BLaER1 (cell line): Measurements from ENCODE around the gene DMRT2.

ENCODE experiments used
- H3K27ac ChIP-seq: shearing (Covaris generic); formaldehyde crosslinking; 2 replicates; pipeline ENCODE4 v1.8.1; 2022
- H3K27me3 ChIP-seq: shearing (Covaris generic); formaldehyde crosslinking; 2 replicates; pipeline ENCODE4 v1.8.1; 2022
- H3K36me3 ChIP-seq: shearing (Covaris generic); formaldehyde crosslinking; 2 replicates; pipeline ENCODE4 v1.8.1; 2022
- H3K4me1 ChIP-seq: shearing (Covaris generic); formaldehyde crosslinking; 2 replicates; pipeline ENCODE4 v1.8.1; 2022
- H3K4me2 ChIP-seq: shearing (Covaris generic); formaldehyde crosslinking; 2 replicates; pipeline ENCODE4 v1.8.1; 2022
- H3K4me3 ChIP-seq: shearing (Covaris generic); formaldehyde crosslinking; 2 replicates; pipeline ENCODE4 v1.8.1; 2022
- H3K9ac ChIP-seq: shearing (Covaris generic); formaldehyde crosslinking; 2 replicates; pipeline ENCODE4 v1.8.1; 2022
- H3K9me3 ChIP-seq: shearing (Covaris generic); formaldehyde crosslinking; 2 replicates; pipeline ENCODE4 v1.8.1; 2022
- H4K20me1 ChIP-seq: shearing (Covaris generic); formaldehyde crosslinking; 2 replicates; pipeline ENCODE4 v1.8.1; 2022
- Cebpa-rat ChIP-seq: shearing (Covaris generic); IDR thresholded peaks from 2 replicates; pipeline ENCODE4 v1.8.1; 2022

DMRT2 gene

DNA sequence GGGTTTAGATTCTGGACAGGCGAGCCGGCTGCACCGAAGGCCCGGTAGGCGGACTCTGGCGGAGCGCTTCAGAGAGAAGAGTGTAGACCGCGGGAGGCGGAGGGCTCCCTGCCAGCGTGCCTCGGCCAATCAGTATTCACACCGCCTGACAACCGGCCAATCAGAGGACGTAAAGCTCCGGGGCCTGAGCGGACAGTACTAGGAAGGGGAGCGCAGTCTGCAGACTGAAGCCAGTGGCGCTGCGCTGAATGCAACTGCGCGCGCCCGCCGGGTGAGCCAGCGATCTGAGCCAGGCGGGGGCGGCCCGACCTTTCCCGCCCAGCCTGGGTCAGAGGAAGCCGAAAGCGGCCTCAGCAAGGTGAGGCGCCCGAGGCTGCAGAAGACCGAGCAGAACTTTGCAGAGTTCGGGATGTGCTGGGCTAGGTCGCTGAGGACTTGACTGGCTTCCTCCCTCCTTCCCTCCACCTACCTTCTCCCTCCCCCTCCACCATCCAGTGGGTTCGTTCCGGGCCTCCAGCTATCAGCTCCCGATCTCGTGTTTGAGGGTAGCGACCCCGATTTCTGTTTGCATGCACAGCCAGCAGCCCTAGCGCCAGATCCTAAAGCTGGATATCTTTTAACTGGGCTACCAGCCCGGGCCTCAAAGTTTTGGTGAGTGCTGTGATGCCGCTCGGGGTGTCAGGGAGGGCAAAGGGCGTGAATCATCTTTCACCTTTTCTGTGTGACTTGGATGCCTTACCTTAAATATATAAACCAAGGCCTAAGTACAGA lies at the start of gene DMRT2:
DMRT2 (plus strand) TSS at position 233 of the 771 bp plus-strand sequence. CDS start 1,257 bp downstream, outside the sequence.
- Histone ChIP-seq H3K9ac (no peak within 1 kb of the TSS), H3K4me1 (peaks cover 5% of the 10 kb centered on the region; the same call in 1 of the 2 replicates), H3K36me3 (no peaks in the 10 kb centered on the region), H3K27me3 (peaks cover 91% of the 10 kb centered on the region), H4K20me1 (no peaks in the 10 kb centered on the region; the same call in 1 of the 2 replicates), H3K4me2 (no peak within 1 kb of the TSS), H3K27ac (no peak within 1 kb of the TSS), H3K9me3 (peaks cover 64% of the 10 kb centered on the region), H3K4me3 (no peak within 1 kb of the TSS)
- TF ChIP-seq Cebpa-rat, result no peak

DNA sequence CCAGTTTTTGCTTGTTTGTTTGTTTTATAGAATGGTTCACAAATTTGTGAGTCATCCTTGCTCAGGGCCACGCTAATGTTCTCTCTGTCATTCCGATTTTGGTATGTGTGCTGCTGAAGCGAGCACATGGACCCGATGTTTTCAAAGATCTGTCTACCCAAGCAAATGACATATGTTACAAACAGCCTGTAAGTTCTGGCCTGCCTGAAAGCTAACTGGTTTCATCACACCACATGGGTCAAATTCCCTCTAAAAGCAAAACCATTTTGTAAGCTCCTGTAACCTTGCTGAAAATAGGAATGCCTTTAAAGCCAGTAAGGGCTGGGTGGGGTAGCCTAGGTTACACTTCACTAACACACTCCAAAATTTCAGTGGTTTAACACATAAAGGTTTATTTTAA lies 48.3 kb upstream of the DMRT2 start:
- Histone ChIP-seq H4K20me1 (no peaks in the 10 kb centered on the region), H3K4me2 (no peak overlapping the region), H3K27me3 (no peaks in the 10 kb centered on the region), H3K9ac (no peak overlapping the region), H3K4me3 (no peak overlapping the region), H3K27ac (no peak overlapping the region), H3K4me1 (no peaks in the 10 kb centered on the region), H3K36me3 (no peaks in the 10 kb centered on the region), H3K9me3 (peaks cover 11% of the 10 kb centered on the region)
- no peak for TF ChIP-seq Cebpa-rat

DNA sequence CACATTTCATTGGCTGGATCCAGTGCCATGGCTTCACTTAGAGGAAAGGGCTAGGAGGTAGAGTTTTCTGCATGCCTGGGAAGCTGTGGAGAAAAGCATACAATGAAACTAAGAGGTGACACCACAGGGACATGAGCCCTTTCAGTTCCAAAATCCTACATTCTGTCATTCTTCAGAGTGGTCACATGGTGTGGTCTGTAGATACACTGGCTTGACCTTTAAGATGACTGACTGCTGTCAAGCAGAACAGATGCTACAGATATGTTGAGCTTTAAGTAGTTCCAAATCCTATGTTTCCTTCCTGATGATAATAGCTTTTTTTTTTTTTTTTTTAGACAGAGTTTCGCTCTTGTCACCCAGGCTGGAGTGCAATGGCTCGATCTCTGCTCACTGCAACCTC lies 47.5 kb upstream of the DMRT2 start:
- no peaks in the 10 kb centered on the region for H4K20me1 ChIP-seq
- H3K36me3 ChIP-seq, result no peaks in the 10 kb centered on the region
- no peak overlapping the region for H3K9ac ChIP-seq
- TF ChIP-seq Cebpa-rat, result no peak
- H3K4me3 ChIP-seq, result no peak overlapping the region
- no peaks in the 10 kb centered on the region for H3K4me1 ChIP-seq
- no peak overlapping the region for H3K27ac ChIP-seq
- no peak overlapping the region for H3K4me2 ChIP-seq
- H3K9me3 ChIP-seq, result peaks cover 10% of the 10 kb centered on the region
- no peaks in the 10 kb centered on the region for H3K27me3 ChIP-seq

DNA sequence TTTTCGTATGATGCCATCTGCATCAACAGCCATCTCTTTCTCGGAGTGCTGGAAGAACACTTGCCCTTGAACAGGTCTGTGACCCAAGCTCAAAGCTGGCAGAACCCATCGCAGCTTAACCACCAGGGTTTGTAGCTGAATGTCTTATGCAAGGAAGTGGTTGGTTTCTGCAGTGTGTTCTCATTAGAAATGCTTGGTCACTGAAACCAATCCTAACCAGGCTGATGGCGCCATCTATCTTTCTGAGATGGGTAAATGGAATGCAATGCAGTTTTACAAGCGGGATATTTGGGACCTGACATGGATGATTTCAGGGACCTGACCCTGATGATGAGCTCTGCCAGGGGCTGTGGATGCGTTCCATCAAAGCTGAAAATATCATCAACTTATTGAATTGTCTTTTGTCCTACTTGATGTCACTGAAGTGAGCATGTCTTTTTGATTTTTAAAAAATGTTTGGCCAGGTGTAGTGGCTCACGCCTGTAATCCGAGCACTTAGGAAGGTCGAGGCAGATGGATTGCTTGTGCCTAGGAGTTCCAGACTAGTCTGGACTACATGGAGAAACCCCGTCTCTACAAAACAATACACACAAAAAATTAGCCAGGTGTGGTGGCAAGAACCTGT lies 45.0 kb upstream of the DMRT2 start:
- no peaks in the 10 kb centered on the region for H4K20me1 ChIP-seq
- no peak for TF ChIP-seq Cebpa-rat
- H3K4me2 ChIP-seq, result no peak overlapping the region
- no peak overlapping the region for H3K9ac ChIP-seq
- H3K4me1 ChIP-seq, result peaks cover 5% of the 10 kb centered on the region; the same call in 1 of the 2 replicates
- H3K27ac ChIP-seq, result no peak overlapping the region
- H3K27me3 ChIP-seq, result no peaks in the 10 kb centered on the region
- no peak overlapping the region for H3K4me3 ChIP-seq
- no peaks in the 10 kb centered on the region for H3K36me3 ChIP-seq
- H3K9me3 ChIP-seq, result no peaks in the 10 kb centered on the region

DNA sequence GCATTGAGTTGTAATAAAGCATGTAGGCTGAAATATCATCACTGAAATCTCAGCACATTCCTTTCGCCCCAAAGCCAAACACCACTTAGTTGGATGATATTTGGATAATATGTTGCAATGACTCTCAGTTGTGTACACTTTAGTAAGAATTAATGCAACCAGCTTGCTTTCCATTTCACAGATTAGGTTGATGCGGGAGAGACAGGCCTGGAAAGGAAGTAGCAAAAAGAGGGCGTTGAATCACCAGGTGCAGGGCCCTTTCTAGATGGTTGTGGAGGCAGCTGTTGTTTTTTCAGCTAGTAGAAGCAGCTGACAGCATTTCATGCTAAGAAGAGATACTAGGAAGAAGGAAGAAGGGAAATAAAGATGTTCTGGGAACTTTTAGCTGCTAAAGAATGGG lies 42.8 kb upstream of the DMRT2 start:
- H3K9ac ChIP-seq, result no peak overlapping the region
- no peaks in the 10 kb centered on the region for H3K36me3 ChIP-seq
- H3K4me3 ChIP-seq, result no peak overlapping the region
- no peaks in the 10 kb centered on the region for H3K27me3 ChIP-seq
- peaks cover 6% of the 10 kb centered on the region; the same call in 1 of the 2 replicates for H3K4me1 ChIP-seq
- no peak overlapping the region for H3K27ac ChIP-seq
- no peak overlapping the region for H3K4me2 ChIP-seq
- H4K20me1 ChIP-seq, result no peaks in the 10 kb centered on the region
- no peak for TF ChIP-seq Cebpa-rat
- H3K9me3 ChIP-seq, result no peaks in the 10 kb centered on the region

DNA sequence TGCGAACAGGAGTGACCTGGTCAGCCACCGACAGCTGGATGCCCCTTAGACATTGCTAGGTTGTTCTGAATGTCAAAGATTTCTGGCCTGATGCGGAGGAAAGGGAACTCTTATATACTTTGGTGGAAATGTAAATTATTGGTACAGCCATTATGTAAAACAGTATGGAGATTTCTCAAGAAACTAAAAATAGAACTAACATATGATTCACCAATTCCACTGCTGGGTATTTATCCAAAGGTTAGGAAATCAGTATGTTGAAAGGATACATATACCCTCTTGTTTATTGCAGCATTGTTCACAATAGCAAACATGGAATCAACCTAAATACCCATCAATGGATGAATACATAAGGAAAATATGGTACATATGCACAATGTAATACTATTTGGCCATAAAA lies 41.9 kb upstream of the DMRT2 start:
- H3K4me2 ChIP-seq, result no peak overlapping the region
- no peak overlapping the region for H3K4me3 ChIP-seq
- peaks cover 6% of the 10 kb centered on the region; the same call in 1 of the 2 replicates for H3K4me1 ChIP-seq
- H3K9me3 ChIP-seq, result no peaks in the 10 kb centered on the region
- TF ChIP-seq Cebpa-rat, result no peak
- H3K36me3 ChIP-seq, result no peaks in the 10 kb centered on the region
- H4K20me1 ChIP-seq, result no peaks in the 10 kb centered on the region
- H3K27ac ChIP-seq, result no peak overlapping the region
- no peaks in the 10 kb centered on the region for H3K27me3 ChIP-seq
- H3K9ac ChIP-seq, result no peak overlapping the region

DNA sequence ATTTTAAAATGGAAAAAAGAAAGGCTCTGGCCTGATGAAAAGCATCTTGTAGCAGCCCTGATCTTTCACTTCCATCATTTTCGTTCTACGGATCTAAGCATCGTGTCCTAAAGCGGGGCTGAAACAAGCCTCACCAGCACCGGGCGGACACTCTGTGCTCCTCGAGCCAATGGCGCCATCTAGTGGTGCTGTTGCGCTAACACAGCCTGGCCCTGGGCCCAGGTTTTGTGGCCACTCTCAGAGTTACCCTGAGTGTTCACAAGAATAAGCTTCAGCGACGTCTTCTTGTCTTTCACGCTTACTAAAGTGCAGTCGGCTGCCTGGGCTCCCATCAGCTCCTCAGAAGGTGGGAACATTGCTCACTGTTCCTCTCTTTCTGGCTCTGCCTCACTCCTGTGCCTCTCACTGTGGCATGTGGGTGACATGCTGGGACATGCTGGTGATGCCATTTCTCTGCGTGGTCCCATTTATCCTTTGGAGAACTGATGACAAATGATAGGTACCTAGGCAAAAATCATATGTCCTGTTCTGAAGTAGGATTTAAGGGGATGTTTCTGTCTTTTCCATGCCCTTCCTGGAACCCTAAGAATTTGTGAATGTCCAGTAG lies 41.0 kb upstream of the DMRT2 start:
- no peaks in the 10 kb centered on the region for H3K27me3 ChIP-seq
- H3K4me1 ChIP-seq, result peaks cover 6% of the 10 kb centered on the region; the same call in 1 of the 2 replicates
- TF ChIP-seq Cebpa-rat, result no peak
- H3K4me2 ChIP-seq, result no peak overlapping the region
- H3K9ac ChIP-seq, result no peak overlapping the region
- H3K4me3 ChIP-seq, result no peak overlapping the region
- no peaks in the 10 kb centered on the region for H3K36me3 ChIP-seq
- H4K20me1 ChIP-seq, result no peaks in the 10 kb centered on the region
- H3K27ac ChIP-seq, result no peak overlapping the region
- no peaks in the 10 kb centered on the region for H3K9me3 ChIP-seq

DNA sequence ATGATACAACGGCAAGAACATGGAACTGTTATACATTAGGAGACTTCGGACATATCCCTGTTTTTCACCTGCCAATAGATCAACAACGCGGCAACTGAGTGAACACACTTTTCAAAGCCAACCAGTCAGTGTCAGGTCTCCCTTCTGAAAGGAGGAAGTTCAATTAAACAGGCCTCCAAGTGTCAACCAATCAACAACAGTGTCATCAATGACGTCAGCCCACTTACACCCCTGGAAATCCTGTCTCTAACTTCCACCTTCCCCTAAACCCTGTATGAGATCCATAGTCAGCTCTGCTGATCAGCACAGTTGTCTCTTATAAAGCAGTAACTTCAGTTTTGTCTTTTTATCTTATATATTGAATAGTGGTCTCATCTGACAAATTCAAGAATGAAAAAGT lies 37.1 kb upstream of the DMRT2 start:
- Histone ChIP-seq H3K4me3 (no peak overlapping the region), H3K27ac (no peak overlapping the region), H3K9ac (no peak overlapping the region), H4K20me1 (no peaks in the 10 kb centered on the region), H3K36me3 (no peaks in the 10 kb centered on the region), H3K4me1 (peaks cover 6% of the 10 kb centered on the region; the same call in 1 of the 2 replicates), H3K4me2 (no peak overlapping the region), H3K27me3 (no peaks in the 10 kb centered on the region), H3K9me3 (no peaks in the 10 kb centered on the region)
- TF ChIP-seq Cebpa-rat, result no peak

DNA sequence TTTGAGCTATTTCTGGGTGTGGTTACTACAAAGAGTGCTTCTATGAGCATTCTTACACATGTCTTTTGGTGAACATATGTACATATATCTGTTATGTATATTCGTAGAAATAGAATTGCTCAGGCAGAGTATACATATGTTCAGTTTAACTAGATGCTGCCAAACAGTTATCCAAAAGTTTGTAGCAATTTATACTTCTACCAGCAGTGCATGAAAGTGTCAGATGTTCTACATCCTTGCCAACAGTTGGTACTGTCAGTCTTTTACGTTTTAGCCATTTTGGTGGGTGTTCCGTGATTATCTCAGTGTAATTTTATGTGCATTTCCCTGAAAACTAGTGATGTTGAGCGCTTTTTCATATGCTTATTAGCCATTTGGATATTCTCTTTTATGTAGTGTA lies 35.9 kb upstream of the DMRT2 start:
- H3K4me3 ChIP-seq, result no peak overlapping the region
- TF ChIP-seq Cebpa-rat, result no peak
- H3K4me2 ChIP-seq, result no peak overlapping the region
- H4K20me1 ChIP-seq, result no peaks in the 10 kb centered on the region
- no peak overlapping the region for H3K9ac ChIP-seq
- no peaks in the 10 kb centered on the region for H3K27me3 ChIP-seq
- no peak overlapping the region for H3K27ac ChIP-seq
- H3K36me3 ChIP-seq, result no peaks in the 10 kb centered on the region
- no peaks in the 10 kb centered on the region for H3K9me3 ChIP-seq
- H3K4me1 ChIP-seq, result peaks cover 6% of the 10 kb centered on the region; the same call in 1 of the 2 replicates

DNA sequence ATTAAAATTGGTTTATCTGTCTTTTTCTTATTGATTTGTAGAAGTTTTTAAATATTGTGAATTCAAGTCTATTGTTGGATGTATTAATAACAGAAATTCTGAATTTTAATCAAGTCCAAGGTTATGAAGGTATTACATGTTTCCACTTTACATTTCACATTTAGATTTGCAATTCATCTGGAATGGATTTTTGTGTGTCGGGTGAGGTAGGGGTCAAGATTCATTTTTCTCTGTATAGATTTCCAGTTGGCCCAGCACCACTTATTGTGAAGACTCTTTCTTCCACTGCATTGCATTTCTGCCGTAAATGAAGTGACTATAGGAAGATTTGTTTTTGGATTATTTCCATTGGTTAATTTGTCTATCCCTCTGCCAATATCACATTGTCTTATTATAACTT lies 35.5 kb upstream of the DMRT2 start:
- H3K27me3 ChIP-seq, result no peaks in the 10 kb centered on the region
- no peaks in the 10 kb centered on the region for H3K9me3 ChIP-seq
- H3K4me2 ChIP-seq, result no peak overlapping the region
- no peak overlapping the region for H3K9ac ChIP-seq
- peaks cover 6% of the 10 kb centered on the region; the same call in 1 of the 2 replicates for H3K4me1 ChIP-seq
- no peak for TF ChIP-seq Cebpa-rat
- no peak overlapping the region for H3K27ac ChIP-seq
- H3K4me3 ChIP-seq, result no peak overlapping the region
- no peaks in the 10 kb centered on the region for H4K20me1 ChIP-seq
- H3K36me3 ChIP-seq, result no peaks in the 10 kb centered on the region
